ENCODE results near the gene PAX5.

DNA sequence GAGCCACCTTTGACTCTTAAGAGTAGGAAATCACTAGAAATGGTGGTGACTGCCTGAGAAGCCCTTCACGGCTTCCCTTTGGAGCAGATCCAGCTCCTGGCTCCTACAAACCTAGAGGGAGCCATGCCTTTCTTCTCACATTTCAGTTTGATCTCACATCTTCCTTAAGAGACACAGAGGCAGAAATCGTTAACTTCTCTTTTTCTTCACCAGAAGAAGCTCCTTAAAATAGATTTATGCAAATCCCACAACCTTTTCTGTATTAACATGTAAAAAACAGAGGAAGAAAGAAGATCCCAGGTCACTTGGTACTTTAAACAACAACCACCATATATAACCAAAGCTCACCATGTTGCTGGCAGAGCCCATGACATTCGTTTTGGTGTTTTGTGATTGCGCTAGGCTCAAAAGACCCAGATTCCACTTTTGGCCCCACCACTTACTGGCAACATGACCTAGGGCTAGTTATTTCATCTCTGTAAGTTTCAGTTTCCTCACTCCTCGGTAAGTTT, 29.6 kb downstream of the PAX5 start:
- TF ChIP-seq POLR2AphosphoS5 (IDR thresholded peaks at IDR 0.05; ENCODE audit: low read depth, low read length): peak; percentile 17; the same call in 1 of the 2 replicates
- TF ChIP-seq POLR2A (IDR thresholded peaks at IDR 0.05; ENCODE audit: low read depth, low read length): no peak
